ENCODE measurements around the gene ARHGEF37. TPM values are rescaled to one million over a fixed set of nuclear protein-coding genes. Genes with fewer than 3 reads are reported as not detected.

Gene ARHGEF37
- total and polyA plus RNA-seq, 2 donors: 5.6 to 14.2 TPM

DNA sequence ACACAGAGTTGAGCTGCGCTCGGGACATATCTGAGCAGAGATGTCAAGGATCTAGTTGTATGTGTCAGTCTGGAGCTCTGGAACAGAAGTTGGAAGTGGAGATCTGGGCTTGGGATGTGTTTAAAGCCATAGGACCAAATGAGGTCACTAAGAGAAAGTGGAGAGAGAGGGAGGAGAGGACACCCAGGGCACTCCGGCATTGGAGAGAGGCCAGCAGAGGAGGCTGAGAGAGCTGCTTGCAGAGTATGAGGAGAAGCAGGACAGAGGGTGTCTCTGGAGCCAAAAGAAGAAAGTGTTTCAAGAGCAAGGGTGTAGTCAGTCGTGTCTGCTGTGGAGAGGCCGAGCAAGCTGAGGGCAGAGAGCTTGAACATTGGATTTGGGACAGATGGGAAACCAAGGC is 34.7 kb downstream of the ARHGEF37 start:
- no peak for DNase-seq (ENCODE audit: extremely low spot score)
- 59% methylated on average over 5 of the region's 5 CpGs for WGBS

DNA sequence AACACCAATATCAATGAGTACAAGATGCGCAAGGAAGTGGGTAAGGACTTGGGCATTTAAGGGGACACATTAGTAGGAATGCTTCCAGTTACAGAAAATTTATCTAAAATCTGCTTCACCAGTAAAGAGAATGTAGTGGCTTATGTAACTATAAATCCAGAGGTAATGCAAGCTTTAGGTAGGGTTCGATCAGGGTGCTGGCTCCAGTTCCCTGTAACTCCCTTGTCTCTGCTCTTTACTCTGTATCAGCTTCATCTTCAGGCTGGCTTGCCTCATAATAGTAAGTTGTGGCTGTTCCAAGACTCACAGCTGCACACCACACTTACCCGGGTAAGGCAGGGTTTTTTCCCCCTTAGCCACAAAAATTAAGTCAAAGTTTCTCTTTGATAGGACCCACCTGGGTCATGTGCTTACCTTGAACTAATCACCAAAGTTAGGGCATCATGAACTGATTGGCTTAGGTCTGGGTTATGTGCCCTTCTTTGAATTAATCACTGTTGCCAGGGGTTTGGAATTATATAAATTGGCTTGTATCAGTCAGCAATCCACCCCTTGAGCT is 35.5 kb downstream of the ARHGEF37 start:
- no peak overlapping the region for H3K27ac ChIP-seq (ENCODE audit: low read depth)
- no peaks in the 10 kb centered on the region for H3K4me1 ChIP-seq (ENCODE audit: insufficient read depth)
- no peaks in the 10 kb centered on the region for H3K36me3 ChIP-seq (ENCODE audit: insufficient read depth)
- H3K4me3 ChIP-seq (ENCODE audit: low read depth, low read length): no peak overlapping the region
- DNase-seq (ENCODE audit: extremely low spot score): no peak
- WGBS: 78% methylated on average over 3 of the region's 3 CpGs

More for the DNA sequence above, 34.7 kb downstream of the ARHGEF37 start:
- Histone ChIP-seq H3K36me3 (ENCODE audit: insufficient read depth) (no peaks in the 10 kb centered on the region), H3K4me1 (ENCODE audit: insufficient read depth) (no peaks in the 10 kb centered on the region), H3K27ac (ENCODE audit: low read depth) (no peak overlapping the region), H3K4me3 (ENCODE audit: low read depth, low read length) (no peak overlapping the region)

DNA sequence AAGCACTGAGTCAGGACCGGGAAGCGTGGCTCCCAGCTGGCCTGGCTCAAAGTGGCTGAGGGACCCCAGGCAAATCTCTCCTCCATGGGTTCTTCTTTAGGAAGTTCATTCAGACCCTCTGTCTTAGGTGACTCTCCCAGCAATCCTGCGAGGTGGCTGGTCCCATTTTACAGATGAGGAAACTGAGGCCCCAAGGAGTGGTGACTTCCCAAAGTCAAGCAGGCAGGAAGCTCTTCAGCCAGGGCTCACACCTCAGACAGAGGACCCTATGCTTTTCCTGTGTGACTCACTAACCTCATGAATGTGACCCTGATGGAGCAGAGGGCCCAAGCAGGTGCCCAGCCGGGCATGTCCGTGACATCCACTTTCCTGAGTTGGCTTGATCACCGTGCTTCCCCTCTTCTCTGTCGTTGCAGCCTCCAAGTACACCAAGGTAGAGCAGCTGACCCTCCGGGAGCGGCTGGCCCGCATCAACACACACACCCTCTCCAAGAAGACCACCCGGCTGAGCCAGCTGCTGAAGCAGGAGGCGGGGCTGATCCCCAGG is 36.5 kb downstream of the ARHGEF37 start:
- DNase-seq (ENCODE audit: extremely low spot score): no peak
- Histone ChIP-seq H3K27ac (ENCODE audit: low read depth) (no peak overlapping the region), H3K4me1 (ENCODE audit: insufficient read depth) (no peaks in the 10 kb centered on the region), H3K36me3 (ENCODE audit: insufficient read depth) (peaks cover under 1% of the 10 kb centered on the region), H3K4me3 (ENCODE audit: low read depth, low read length) (no peak overlapping the region)
- 90% methylated on average over 12 of the region's 12 CpGs for WGBS

DNA sequence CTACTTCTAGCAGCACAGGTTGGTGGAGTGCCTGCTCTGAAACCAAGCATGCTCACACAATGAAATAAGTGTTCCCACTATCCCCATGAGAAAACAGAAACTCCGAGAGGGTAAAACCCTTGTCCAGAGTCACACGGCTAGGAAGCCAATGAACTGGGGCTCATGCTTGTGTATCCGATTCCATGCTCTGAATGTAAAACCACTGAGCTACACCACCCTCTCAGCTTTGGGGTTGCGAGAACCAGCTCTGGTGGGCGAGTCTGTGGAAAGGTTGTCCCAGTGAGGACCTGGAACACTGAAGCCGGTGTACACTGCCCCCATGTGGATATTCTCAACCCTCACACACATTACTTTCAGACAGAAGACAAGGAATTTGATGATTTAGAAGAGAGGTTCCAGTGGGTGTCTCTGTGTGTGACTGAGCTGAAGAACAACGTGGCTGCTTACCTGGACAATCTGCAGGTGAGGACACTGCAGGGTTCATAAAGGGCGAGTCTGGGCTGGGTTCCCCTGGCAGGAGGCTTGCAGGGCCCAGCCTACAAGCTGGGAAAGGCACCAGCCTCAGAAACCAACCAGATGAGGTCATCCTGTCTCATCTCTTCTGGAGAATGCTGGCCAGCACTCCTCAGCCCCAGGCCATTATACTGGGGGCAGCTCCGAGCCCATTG is 37.4 kb downstream of the ARHGEF37 start:
- 40% methylated on average over 9 of the region's 9 CpGs for WGBS
- Histone ChIP-seq H3K36me3 (ENCODE audit: insufficient read depth) (peaks cover 1% of the 10 kb centered on the region), H3K27ac (ENCODE audit: low read depth) (no peak overlapping the region)

DNA sequence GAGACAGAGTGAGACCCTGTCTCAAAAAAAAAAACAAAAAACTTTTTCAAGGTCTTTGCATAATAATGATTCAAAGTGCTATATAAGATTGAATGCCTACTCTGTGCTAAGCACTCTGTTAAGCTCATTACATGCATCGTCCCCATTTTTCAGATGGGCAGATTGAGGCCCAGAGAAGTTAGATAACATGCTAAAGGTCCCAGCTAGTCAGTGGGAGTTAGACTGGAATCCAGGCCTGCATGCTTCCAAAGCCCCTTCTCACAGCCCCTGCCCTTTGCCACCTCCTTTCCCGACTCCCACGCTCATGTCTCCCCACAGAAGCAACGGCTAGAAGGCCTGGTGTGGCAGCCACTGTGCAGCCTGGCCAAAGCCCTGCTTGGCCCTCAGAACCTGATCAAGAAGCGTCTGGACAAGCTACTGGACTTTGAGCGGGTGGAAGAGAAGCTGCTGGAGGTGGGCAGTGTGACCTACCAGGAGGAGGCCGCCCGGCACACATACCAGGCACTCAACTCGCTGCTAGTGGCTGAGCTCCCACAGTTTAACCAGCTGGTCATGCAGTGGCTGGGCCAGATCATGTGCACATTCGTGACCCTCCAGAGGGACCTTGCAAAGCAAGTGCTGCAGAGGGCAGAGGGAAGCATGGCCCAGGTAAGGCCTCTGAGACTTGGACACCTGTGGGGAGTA is 40.3 kb downstream of the ARHGEF37 start:
- WGBS: 93% methylated on average over 10 of the region's 10 CpGs
- Histone ChIP-seq H3K36me3 (ENCODE audit: insufficient read depth) (peaks cover 3% of the 10 kb centered on the region), H3K27ac (ENCODE audit: low read depth) (no peak overlapping the region), H3K4me1 (ENCODE audit: insufficient read depth) (no peaks in the 10 kb centered on the region), H3K4me3 (ENCODE audit: low read depth, low read length) (no peak overlapping the region)
- DNase-seq (ENCODE audit: extremely low spot score): no peak

More for the DNA sequence above, 37.4 kb downstream of the ARHGEF37 start:
- H3K4me1 ChIP-seq (ENCODE audit: insufficient read depth): no peaks in the 10 kb centered on the region
- DNase-seq (ENCODE audit: extremely low spot score): no peak
- H3K4me3 ChIP-seq (ENCODE audit: low read depth, low read length): no peak overlapping the region

DNA sequence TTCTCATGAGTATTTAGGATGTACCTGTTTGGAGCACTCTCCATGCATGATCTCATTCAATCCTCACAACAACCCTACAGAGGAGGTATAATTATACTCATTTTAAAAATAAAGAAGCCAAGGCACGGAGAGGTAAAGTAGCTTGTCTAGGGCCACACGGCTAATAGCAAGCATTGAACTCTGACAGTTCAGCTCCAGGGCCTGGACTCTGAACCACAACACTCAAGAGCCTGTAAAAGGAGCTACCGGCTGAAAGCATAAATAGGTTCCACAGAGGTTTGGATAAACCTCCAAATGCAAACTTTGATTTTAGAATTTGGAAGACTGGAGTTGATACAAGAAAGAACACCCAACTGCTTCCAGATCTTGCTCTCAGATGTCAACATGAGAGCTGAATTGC is 41.2 kb downstream of the ARHGEF37 start:
- DNase-seq (ENCODE audit: extremely low spot score): no peak
- H3K27ac ChIP-seq (ENCODE audit: low read depth): no peak overlapping the region
- no peaks in the 10 kb centered on the region for H3K4me1 ChIP-seq (ENCODE audit: insufficient read depth)
- peaks cover 3% of the 10 kb centered on the region for H3K36me3 ChIP-seq (ENCODE audit: insufficient read depth)
- no peak overlapping the region for H3K4me3 ChIP-seq (ENCODE audit: low read depth, low read length)
- 89% methylated on average over 3 of the region's 3 CpGs for WGBS

DNA sequence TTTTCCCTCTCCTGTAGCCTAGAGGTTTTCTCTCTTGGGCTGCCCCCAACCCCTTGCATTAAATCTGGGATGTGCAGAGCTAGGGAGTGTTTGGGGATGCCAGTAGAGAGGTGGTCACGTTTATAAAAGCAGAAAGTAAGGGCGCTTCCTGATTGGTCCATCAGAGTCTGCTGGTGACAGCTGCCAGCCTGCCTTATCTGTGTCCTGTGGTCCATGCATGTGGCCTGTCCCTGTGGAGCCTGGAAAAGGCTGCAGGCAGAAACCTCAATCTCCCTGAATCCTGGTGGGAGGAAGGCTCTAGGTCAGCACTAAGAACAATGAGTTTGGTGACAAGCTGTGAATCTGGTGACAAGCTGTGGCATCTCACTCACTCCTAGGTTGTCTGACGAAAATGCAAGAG is 42.2 kb downstream of the ARHGEF37 start:
- 81% methylated on average over 3 of the region's 3 CpGs for WGBS
- no peaks in the 10 kb centered on the region for H3K4me1 ChIP-seq (ENCODE audit: insufficient read depth)
- peaks cover 3% of the 10 kb centered on the region for H3K36me3 ChIP-seq (ENCODE audit: insufficient read depth)
- DNase-seq (ENCODE audit: extremely low spot score): no peak
- no peak overlapping the region for H3K27ac ChIP-seq (ENCODE audit: low read depth)
- H3K4me3 ChIP-seq (ENCODE audit: low read depth, low read length): no peak overlapping the region

DNA sequence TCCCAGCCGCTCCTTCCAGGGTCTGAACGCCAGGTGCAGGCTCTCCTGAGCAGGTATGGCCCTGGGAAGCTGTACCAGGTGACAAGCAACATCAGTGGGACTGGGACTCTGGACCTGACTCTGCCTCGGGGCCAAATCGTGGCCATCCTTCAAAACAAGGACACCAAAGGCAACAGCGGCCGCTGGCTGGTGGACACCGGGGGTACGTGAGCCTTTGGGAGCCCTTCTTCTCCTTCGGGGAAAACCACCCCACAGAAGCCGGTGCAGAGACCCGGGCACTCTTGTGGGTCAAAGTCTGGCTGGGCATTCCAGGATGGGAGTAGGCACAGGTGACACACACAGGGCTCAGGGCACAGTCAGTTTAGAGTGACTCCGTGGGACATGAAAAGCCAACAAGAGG is 45.8 kb downstream of the ARHGEF37 start:
- Histone ChIP-seq H3K4me3 (ENCODE audit: low read depth, low read length) (no peak overlapping the region), H3K4me1 (ENCODE audit: insufficient read depth) (no peaks in the 10 kb centered on the region), H3K27ac (ENCODE audit: low read depth) (no peak overlapping the region), H3K36me3 (ENCODE audit: insufficient read depth) (peaks cover 3% of the 10 kb centered on the region)
- WGBS: 91% methylated on average over 12 of the region's 12 CpGs
- DNase-seq (ENCODE audit: extremely low spot score): no peak

DNA sequence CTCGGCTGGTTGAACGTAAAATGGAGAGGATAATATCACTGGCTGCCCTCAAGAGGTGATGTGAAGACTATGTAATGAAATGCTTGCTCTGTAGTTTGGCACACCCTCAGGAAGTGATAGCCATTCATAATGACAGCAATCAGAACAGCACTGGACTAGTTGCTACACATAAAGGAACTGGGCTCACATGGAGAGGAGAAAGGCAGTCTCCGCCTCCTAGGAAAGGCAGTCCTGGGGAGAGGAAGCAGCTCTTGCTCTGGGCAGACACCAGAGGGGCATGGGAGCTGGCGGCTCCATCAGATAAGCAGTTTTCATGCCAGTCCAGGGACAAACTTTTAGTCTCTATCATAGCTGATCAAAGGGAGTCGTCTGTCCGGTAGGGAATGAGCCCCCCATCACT is 46.9 kb downstream of the ARHGEF37 start:
- Histone ChIP-seq H3K36me3 (ENCODE audit: insufficient read depth) (peaks cover 1% of the 10 kb centered on the region), H3K4me1 (ENCODE audit: insufficient read depth) (no peaks in the 10 kb centered on the region), H3K27ac (ENCODE audit: low read depth) (no peak overlapping the region), H3K4me3 (ENCODE audit: low read depth, low read length) (no peak overlapping the region)
- DNase-seq (ENCODE audit: extremely low spot score): no peak
- 67% methylated on average over 6 of the region's 6 CpGs for WGBS

DNA sequence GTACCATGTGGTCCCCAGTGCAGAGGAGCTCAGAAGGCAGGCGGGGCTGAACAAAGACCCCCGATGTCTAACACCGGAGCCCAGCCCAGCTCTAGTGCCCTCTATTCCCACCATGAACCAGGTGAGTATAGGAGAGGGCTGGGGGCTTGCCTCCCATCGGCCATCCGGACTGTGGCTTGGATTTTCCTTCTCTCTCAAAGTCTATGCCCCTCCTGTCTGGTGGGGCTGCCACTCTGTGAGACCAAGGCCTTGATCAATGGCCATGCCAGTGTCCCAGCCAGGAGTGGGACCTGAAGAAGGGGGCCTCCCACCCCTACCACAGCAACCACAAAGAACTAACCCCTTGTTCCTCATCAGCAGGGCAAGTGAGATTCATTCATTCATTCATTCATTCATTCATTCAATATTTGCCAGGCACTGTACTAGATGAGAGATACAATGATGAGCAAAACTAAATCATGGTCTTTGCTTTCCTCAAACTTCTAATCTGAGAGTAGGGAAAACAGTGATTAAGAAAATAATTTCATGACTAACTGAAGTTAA is 47.6 kb downstream of the ARHGEF37 start:
- WGBS: 84% methylated on average over 5 of the region's 5 CpGs
- DNase-seq (ENCODE audit: extremely low spot score): no peak
- H3K36me3 ChIP-seq (ENCODE audit: insufficient read depth): peaks cover 1% of the 10 kb centered on the region
- H3K4me1 ChIP-seq (ENCODE audit: insufficient read depth): no peaks in the 10 kb centered on the region
- no peak overlapping the region for H3K27ac ChIP-seq (ENCODE audit: low read depth)
- H3K4me3 ChIP-seq (ENCODE audit: low read depth, low read length): no peak overlapping the region

DNA sequence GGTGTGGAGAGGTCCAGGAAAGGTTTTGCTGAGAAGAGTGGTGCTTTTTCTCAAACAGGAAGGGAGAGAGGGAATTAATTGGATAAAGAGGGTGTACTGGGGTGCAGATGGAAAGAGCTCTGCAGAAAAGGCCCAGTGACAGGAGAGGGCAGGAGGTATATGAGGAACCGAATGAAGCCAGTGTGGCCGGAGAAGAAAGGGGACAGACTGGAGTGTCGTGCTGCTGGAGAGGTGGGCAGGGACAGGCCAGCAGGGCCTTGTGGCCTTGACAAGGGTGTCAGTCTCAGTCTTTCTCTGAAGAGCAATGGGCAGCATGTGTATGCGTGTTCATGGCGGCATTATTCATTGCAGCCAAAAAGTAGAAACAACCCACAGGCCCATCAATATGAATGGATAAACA is 48.1 kb downstream of the ARHGEF37 start:
- Histone ChIP-seq H3K36me3 (ENCODE audit: insufficient read depth) (peaks cover 1% of the 10 kb centered on the region), H3K27ac (ENCODE audit: low read depth) (no peak overlapping the region), H3K4me1 (ENCODE audit: insufficient read depth) (no peaks in the 10 kb centered on the region), H3K4me3 (ENCODE audit: low read depth, low read length) (no peak overlapping the region)
- WGBS: 94% methylated on average over 5 of the region's 5 CpGs
- no peak for DNase-seq (ENCODE audit: extremely low spot score)

DNA sequence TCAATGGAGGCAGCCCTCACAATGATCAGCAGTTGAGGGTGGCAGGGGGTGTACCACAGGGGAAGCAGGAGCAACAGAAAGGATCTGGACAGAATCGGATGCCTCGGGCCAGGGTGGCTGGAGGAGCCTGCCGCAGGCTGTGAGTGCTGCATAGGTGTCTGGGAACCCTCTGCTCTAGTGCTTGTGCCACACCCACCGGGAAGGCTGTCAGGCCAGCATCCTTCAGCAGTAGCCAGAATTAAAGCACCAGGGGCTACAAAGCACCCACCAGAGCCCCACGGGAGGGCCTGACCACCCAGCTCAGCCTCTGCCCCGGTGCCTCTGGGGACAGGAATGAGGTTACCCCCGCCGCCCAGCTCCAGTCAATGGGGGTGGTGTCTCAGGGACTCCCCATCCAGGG is 49.0 kb downstream of the ARHGEF37 start:
- no peaks in the 10 kb centered on the region for H3K4me1 ChIP-seq (ENCODE audit: insufficient read depth)
- no peak for DNase-seq (ENCODE audit: extremely low spot score)
- peaks cover under 1% of the 10 kb centered on the region for H3K36me3 ChIP-seq (ENCODE audit: insufficient read depth)
- 84% methylated on average over 8 of the region's 8 CpGs for WGBS
- H3K27ac ChIP-seq (ENCODE audit: low read depth): no peak overlapping the region
- no peak overlapping the region for H3K4me3 ChIP-seq (ENCODE audit: low read depth, low read length)

DNA sequence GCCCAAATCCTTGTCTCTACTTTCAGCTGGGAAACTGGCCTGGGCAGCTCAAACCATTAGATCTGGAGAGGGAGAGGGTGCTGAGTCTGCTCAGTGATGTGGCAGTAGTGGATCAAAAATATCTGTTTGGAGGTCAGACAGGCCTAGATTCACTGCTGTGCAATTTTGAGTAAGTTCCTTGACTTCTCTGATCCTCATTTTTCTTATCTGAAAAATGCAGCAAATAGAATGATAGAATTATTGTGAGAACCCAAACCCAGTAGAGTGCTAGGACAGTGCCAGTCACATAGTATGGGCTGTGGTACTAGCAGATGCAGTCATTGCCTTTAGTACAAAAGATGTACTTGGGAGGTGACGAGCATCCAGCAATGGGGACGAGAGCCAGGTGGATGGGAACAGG is 50.2 kb downstream of the ARHGEF37 start:
- H3K4me3 ChIP-seq (ENCODE audit: low read depth, low read length): no peak overlapping the region
- no peaks in the 10 kb centered on the region for H3K36me3 ChIP-seq (ENCODE audit: insufficient read depth)
- H3K4me1 ChIP-seq (ENCODE audit: insufficient read depth): no peaks in the 10 kb centered on the region
- DNase-seq (ENCODE audit: extremely low spot score): no peak
- no peak overlapping the region for H3K27ac ChIP-seq (ENCODE audit: low read depth)
- WGBS: 97% methylated on average over 2 of the region's 2 CpGs
